Astrocyte (in vitro differentiated cells and primary cell): Measurements from ENCODE around the gene ZNF334. TPM values are rescaled to one million over a fixed set of nuclear protein-coding genes. Genes with fewer than 3 reads are reported as not detected.

Experiments
- DNase-seq: peaks from one replicate; pipeline ENCODE4 v3.0.0-alpha.2; 2010; ENCODE audit warnings: low read depth
- FAIRE-seq: peaks from 2 replicates; lab custom pipeline; 2011; peaks lifted over from hg19 to GRCh38; lab: Jason Lieb, UNC
- H2AFZ ChIP-seq: 2 replicates; pipeline ENCODE4 v1.6.0; 2012; ENCODE audit warnings: low read depth, low read length, inconsistent platforms
- H3K27ac ChIP-seq: 2 replicates; pipeline ENCODE4 v1.5.1; 2011; ENCODE audit warnings: low read depth, low read length, inconsistent platforms
- H3K27me3 ChIP-seq: 2 replicates; pipeline ENCODE4 v1.6.0; 2011; ENCODE audit warnings: low read length, inconsistent platforms; ENCODE audit not compliant: insufficient read depth
- H3K36me3 ChIP-seq: 2 replicates; pipeline ENCODE4 v1.5.1; 2011; ENCODE audit warnings: low read length, inconsistent platforms; ENCODE audit not compliant: insufficient read depth
- H3K4me1 ChIP-seq: 2 replicates; pipeline ENCODE4 v1.5.1; 2011; ENCODE audit warnings: low read length, inconsistent platforms; ENCODE audit not compliant: insufficient read depth
- H3K4me2 ChIP-seq: 2 replicates; pipeline ENCODE4 v1.6.0; 2012; ENCODE audit warnings: low read length, inconsistent platforms
- H3K4me3 ChIP-seq: 2 replicates; pipeline ENCODE4 v1.5.1; 2011; ENCODE audit warnings: low read depth, mild to moderate bottlenecking, low read length, inconsistent platforms; ENCODE audit not compliant: insufficient read depth
- H3K79me2 ChIP-seq: 2 replicates; pipeline ENCODE4 v1.6.0; 2012; ENCODE audit warnings: mild to moderate bottlenecking, low read length, inconsistent platforms; ENCODE audit not compliant: insufficient read depth
- H3K9ac ChIP-seq: 2 replicates; pipeline ENCODE4 v1.6.0; 2012; ENCODE audit warnings: mild to moderate bottlenecking, low read length, inconsistent platforms
- H3K9me3 ChIP-seq: 2 replicates; pipeline ENCODE4 v1.5.1; 2012; ENCODE audit warnings: low read depth, mild to moderate bottlenecking, low read length, inconsistent platforms; ENCODE audit not compliant: insufficient read depth
- H4K20me1 ChIP-seq: 2 replicates; pipeline ENCODE4 v1.6.0; 2012; ENCODE audit warnings: low read length, inconsistent platforms; ENCODE audit not compliant: insufficient read depth
- H3K27ac Mint-ChIP-seq: one replicate; pipeline ENCODE4 v1.8.0; 2021; ENCODE audit warnings: mild to moderate bottlenecking, mixed read lengths; ENCODE audit not compliant: unreplicated experiment
- H3K27me3 Mint-ChIP-seq: one replicate; pipeline ENCODE4 v1.8.0; 2021; ENCODE audit warnings: low read depth, mixed read lengths; ENCODE audit not compliant: unreplicated experiment
- H3K36me3 Mint-ChIP-seq: one replicate; pipeline ENCODE4 v1.8.0; 2021; ENCODE audit warnings: low read depth, mixed read lengths; ENCODE audit not compliant: unreplicated experiment
- H3K4me1 Mint-ChIP-seq: one replicate; pipeline ENCODE4 v1.8.0; 2021; ENCODE audit warnings: low read depth, mixed read lengths; ENCODE audit not compliant: unreplicated experiment
- H3K4me3 Mint-ChIP-seq: one replicate; pipeline ENCODE4 v1.8.0; 2021; ENCODE audit warnings: mild to moderate bottlenecking, moderate library complexity, mixed read lengths; ENCODE audit not compliant: unreplicated experiment
- H3K9me3 Mint-ChIP-seq: one replicate; pipeline ENCODE4 v1.8.0; 2021; ENCODE audit warnings: mild to moderate bottlenecking, mixed read lengths; ENCODE audit not compliant: unreplicated experiment
- EZH2 ChIP-seq: IDR thresholded peaks from 2 replicates; pipeline ENCODE4 v1.6.1; 2012; ENCODE audit warnings: mild to moderate bottlenecking, low read length, inconsistent platforms; ENCODE audit not compliant: insufficient read depth
- total RNA-seq: library from RNA; stranded (reverse); gene quantifications from 2 replicates; pipeline ENCODE4 v1.2.1, GENCODE V29; 2021
- TF ChIP-seq, protein P1 (sequence below): IDR thresholded peaks from 2 replicates; pipeline ENCODE4 v1.5.1; 2011; ENCODE audit warnings: low read depth, mild to moderate bottlenecking, inconsistent platforms, low read length, moderate library complexity; ENCODE audit not compliant: insufficient read depth

ZNF334 gene
- total RNA-seq, 1 donor from 2014 or later = 9.3 TPM

DNA sequence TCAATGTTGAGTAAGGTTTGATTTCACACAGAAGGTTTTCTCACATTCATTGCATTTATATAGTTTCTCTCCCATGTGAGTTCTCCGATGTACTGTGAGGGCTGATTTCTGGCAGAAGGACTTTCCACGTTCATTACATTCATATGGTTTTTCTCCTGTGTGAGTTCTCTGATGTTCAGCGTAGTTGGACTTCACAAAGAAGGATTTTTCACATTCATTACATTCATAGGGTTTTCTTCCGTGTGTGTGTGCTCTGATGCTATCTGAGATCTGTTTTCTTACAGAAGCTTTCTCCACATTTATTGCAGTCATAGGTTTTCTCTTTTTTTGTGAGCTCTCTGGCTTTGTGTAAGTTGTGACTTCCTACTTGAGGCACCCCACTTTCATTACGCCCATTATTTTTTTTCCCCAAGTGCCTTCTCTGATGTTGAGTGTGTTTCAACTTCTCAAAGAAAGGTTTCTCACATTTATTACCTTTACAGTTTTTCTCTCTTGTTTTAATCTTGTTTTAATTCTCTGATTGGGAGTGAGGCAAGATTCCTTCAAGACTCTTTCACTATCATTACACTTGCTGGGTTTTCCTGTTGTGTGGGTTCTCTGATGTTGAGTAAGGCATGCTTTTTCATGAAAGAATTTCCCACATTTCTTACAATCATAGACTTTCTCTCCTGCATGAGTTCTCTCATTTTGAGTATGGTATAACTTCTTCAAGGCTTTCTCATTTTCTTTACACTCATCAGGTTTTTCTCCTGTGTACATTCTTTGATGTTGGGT is 56.9 kb downstream of the ZNF334 start:
- no peak overlapping the region for H3K27ac Mint-ChIP-seq
- FAIRE-seq = no peak
- Histone ChIP-seq H4K20me1 (no peaks in the 10 kb centered on the region), H3K4me1 (no peaks in the 10 kb centered on the region), H3K27ac (no peak overlapping the region), H3K4me3 (no peak overlapping the region), H3K79me2 (no peaks in the 10 kb centered on the region), H3K27me3 (peaks cover 5% of the 10 kb centered on the region), H3K9me3 (peaks cover 15% of the 10 kb centered on the region), H2AFZ (no peak overlapping the region), H3K36me3 (no peaks in the 10 kb centered on the region), H3K9ac (no peak overlapping the region), H3K4me2 (no peak overlapping the region)
- TF ChIP-seq EZH2 = no peak
- TF ChIP-seq, protein P1, sequence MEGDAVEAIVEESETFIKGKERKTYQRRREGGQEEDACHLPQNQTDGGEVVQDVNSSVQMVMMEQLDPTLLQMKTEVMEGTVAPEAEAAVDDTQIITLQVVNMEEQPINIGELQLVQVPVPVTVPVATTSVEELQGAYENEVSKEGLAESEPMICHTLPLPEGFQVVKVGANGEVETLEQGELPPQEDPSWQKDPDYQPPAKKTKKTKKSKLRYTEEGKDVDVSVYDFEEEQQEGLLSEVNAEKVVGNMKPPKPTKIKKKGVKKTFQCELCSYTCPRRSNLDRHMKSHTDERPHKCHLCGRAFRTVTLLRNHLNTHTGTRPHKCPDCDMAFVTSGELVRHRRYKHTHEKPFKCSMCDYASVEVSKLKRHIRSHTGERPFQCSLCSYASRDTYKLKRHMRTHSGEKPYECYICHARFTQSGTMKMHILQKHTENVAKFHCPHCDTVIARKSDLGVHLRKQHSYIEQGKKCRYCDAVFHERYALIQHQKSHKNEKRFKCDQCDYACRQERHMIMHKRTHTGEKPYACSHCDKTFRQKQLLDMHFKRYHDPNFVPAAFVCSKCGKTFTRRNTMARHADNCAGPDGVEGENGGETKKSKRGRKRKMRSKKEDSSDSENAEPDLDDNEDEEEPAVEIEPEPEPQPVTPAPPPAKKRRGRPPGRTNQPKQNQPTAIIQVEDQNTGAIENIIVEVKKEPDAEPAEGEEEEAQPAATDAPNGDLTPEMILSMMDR = no peak
- H3K36me3 Mint-ChIP-seq = peaks cover 17% of the 10 kb centered on the region
- no peaks in the 10 kb centered on the region for H3K27me3 Mint-ChIP-seq
- DNase-seq = no peak
- H3K4me3 Mint-ChIP-seq = no peak overlapping the region
- H3K4me1 Mint-ChIP-seq = no peaks in the 10 kb centered on the region
- peaks cover 32% of the 10 kb centered on the region for H3K9me3 Mint-ChIP-seq

DNA sequence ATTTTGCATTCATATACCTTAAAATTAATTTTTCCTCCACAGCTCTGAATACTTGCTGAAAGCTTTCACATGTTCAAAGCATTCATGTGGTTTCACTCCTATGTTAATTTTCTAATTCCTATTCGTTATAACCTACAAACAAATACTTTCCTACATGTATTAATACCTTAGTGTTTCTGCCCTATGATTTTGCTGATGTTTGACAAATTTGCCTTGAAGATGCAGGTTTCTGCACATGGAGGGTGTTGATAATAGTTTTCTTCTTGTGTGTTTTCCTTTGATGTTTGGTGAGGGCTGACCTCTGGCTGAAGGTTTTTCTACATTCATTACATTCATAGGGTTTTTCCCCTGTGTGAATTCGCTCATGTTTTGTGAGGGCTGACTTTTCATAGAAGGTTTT is 57.6 kb downstream of the ZNF334 start:
- no peak for FAIRE-seq
- DNase-seq = no peak
- Histone ChIP-seq H2AFZ (no peak overlapping the region), H3K4me2 (no peak overlapping the region), H3K4me3 (no peak overlapping the region), H3K27ac (no peak overlapping the region), H3K9me3 (peaks cover 15% of the 10 kb centered on the region), H3K27me3 (peaks cover 5% of the 10 kb centered on the region), H3K79me2 (no peaks in the 10 kb centered on the region), H3K4me1 (no peaks in the 10 kb centered on the region), H3K36me3 (no peaks in the 10 kb centered on the region), H4K20me1 (no peaks in the 10 kb centered on the region), H3K9ac (no peak overlapping the region)
- Mint-ChIP-seq H3K4me1 (no peaks in the 10 kb centered on the region), H3K27ac (no peak overlapping the region), H3K4me3 (no peak overlapping the region), H3K9me3 (peaks cover 32% of the 10 kb centered on the region), H3K36me3 (peaks cover 17% of the 10 kb centered on the region), H3K27me3 (no peaks in the 10 kb centered on the region)
- no peak for TF ChIP-seq EZH2
- TF ChIP-seq, protein P1 = no peak

Other genes with a start within 250 kb of the ZNF334 start
- gene CDH22, start 205.1 kb downstream of the ZNF334 start, total RNA-seq = 0.17 TPM in 1 of 2 replicates, not detected in the other
- 53.4 and 56.7 TPM in 2 replicates for gene ELMO2, start 106.9 kb downstream of the ZNF334 start, total RNA-seq
- gene OCSTAMP, start 37.1 kb upstream of the ZNF334 start, total RNA-seq = not detected in 2 replicates
- gene SLC13A3, start 137.9 kb upstream of the ZNF334 start, total RNA-seq = 0.50 and 0.66 TPM in 2 replicates
- gene TP53RK, start 175.9 kb upstream of the ZNF334 start, total RNA-seq = 16.0 and 16.7 TPM in 2 replicates
- 12.7 and 16.1 TPM in 2 replicates for gene SLC2A10, start 196.1 kb upstream of the ZNF334 start, total RNA-seq